Fibroblast of mammary gland (primary cell): ENCODE results near the gene EXOSC1.
A peak's percentile ranks its signal among the peaks of the same experiment; 100 is the strongest.
"Not testable (repeated sequence)": the region's sequence is repeated elsewhere in the genome, so short reads cannot be mapped to it uniquely, and the experiment has no call there.

ENCODE experiments used
- DNase-seq: peaks from one replicate; pipeline ENCODE4 v3.0.0-alpha.2; 2010; ENCODE audit warnings: low read depth
- H3K4me3 ChIP-seq: 2 replicates; pipeline ENCODE4 v1.5.1; 2011; ENCODE audit warnings: low read depth, mild to moderate bottlenecking, low read length, moderate library complexity; ENCODE audit not compliant: control insufficient read depth
- TF ChIP-seq, protein P1 (sequence below): conservative IDR thresholded peaks from 2 replicates; pipeline ENCODE4 v1.5.1; 2011; ENCODE audit warnings: low read depth, low read length, inconsistent platforms; ENCODE audit not compliant: control insufficient read depth, insufficient read depth

The EXOSC1 gene

DNA sequence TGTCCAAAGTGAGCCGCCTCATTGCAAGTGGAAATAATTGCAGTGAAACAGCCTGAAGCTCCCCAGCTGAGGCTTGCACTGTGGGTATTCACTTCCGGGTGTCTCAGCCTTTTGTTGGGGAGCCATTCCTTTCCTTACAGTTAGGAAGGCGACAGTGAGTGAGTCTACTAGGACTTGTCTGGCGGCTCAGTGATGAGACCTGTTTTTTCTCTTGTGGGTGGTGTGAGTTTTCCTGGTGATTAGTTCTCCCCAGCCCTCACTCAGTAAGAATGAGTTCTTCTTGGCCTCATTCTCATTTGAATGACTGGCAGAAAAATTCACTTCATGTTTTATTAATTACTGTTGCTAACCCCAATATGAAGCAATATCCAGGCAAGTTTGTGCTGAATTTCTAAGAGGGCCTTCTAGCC, 17.2 kb downstream of the EXOSC1 start:
- peak; percentile 52 for DNase-seq
- TF ChIP-seq, protein P1, sequence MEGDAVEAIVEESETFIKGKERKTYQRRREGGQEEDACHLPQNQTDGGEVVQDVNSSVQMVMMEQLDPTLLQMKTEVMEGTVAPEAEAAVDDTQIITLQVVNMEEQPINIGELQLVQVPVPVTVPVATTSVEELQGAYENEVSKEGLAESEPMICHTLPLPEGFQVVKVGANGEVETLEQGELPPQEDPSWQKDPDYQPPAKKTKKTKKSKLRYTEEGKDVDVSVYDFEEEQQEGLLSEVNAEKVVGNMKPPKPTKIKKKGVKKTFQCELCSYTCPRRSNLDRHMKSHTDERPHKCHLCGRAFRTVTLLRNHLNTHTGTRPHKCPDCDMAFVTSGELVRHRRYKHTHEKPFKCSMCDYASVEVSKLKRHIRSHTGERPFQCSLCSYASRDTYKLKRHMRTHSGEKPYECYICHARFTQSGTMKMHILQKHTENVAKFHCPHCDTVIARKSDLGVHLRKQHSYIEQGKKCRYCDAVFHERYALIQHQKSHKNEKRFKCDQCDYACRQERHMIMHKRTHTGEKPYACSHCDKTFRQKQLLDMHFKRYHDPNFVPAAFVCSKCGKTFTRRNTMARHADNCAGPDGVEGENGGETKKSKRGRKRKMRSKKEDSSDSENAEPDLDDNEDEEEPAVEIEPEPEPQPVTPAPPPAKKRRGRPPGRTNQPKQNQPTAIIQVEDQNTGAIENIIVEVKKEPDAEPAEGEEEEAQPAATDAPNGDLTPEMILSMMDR, result no peak
- peak overlapping the region; percentile 73 for H3K4me3 ChIP-seq

DNA sequence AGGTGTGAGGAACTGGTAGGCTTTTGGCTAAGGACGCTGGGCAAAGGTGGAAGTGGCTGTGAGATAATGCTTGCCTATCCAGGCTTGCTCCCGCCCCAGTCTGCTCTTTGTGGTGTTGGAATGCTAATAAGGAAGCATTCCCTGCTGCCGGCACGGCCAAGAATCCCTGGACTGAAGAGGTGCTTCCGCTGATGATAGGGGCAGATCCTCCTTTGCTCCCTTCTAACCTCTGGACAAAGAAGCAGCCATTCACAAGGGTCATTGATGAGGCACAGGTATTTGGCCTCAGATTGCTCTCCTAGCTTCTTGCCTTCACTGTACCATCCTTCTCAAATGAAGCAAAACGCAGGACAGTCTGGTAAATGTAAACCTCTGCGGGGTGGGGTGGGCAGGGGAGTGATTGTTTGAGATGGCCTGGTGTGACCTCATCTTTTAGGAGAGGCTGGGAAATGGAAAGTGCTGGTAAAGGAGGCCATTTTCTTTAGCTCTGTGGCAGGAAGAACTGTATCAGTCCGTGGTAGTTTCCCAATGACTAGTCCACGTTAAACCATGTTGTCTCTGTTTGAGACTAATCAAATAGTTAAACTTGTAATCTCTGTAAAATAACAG, 18.1 kb downstream of the EXOSC1 start:
- peak overlapping the region; percentile 73 for H3K4me3 ChIP-seq
- TF ChIP-seq, protein P1, result no peak
- peak; percentile 46 for DNase-seq

DNA sequence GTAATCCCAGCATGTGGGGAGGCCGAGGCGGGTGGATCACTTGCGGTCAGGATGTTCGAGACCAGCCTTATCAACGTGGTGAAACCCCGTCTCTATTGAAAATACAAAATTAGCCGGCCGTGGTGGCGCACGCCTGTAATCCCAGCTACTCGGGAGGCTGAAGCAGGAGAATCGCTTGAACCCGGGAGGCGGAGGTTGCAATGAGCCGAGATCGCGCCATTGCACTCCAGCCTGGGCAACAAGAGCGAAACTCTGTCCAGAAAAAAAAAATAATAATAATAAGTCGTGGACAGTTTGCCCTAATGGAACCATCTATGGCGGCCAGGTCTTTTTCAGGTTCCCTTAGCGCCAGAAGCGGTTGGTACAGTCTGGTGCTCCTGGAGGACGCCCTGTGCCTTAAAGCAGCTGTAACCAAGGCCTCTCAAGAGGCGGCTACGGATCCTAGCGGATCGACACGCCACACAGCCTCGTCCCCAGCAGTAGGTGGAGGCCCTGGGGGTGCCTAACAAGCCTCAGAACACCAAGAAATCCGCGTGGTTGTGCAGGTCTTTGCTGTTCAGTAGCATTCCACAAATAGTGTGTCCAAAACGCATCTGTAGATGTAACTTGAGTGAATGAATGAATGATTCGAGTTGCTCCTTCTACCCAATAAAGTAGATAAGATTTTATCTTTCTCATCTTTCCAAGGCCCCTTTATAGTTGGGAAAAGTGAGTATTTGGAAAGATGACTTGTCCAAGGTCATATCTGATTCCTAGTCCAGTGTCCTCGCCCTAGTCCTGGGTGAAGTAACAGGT, 18.8 kb downstream of the EXOSC1 start:
- TF ChIP-seq, protein P1, result no peak
- DNase-seq, result no peak
- peak overlapping the region; percentile 73 for H3K4me3 ChIP-seq

DNA sequence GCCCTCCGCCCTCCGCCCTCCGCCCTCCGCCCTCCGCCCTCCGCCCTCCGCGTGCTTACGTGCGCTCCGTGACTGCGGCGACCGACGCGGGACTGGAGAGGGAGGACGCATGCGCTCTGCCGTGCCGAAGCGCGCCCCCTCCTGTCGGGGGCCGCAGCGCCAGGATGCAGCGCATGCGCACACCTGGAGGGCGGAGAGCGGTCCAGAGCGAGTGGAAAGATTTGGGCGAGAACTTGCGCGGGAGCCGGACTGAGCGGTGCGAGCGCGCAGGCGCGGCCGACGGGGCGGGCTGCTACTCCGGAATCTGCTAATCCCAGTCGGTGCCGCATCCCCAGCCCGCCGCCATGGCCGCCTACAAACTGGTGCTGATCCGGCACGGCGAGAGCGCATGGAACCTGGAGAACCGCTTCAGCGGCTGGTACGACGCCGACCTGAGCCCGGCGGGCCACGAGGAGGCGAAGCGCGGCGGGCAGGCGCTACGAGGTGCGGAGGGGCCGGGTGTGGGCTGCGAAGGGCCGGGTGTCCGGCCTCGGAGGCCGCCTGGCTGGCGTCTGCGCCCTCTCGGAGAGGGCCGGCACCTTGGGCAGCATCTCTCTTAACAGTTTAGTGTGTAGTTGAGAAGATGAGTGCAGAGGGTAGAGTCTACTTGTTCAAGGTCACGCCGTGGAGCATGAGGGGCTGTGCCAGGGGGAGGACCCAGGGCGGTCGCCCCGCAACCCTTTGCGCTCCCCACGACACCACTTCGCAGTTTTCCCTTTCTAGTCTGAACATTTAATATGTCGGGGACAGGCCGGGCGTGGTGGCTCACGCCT, 19.6 kb downstream of the EXOSC1 start, which contains the start of gene PGAM1:
Gene PGAM1, plus strand, starts transcription at position 228 of the 812 bp plus-strand sequence. Its CDS starts 117 bp downstream, at position 345.
- H3K4me3 ChIP-seq, result peak within 1 kb of the TSS; percentile 73
- DNase-seq, result peak; percentile 95
- TF ChIP-seq, protein P1, result peak; percentile 45

DNA sequence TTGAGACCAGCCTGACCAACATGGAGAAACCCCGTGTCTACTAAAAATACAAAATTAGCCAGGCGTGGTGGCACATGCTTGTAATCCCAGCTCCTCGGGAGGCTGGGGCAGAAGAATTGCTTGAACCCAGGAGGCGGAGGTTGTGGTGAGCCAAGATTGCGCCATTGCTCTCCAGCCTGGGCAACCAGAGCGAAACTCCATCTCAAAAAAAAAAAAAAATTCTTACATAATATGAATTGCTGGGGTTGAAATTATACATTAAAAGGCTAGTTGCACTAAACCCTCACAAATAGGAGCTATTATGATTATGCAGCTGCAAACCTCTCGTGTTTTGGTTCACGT, 22.1 kb downstream of the EXOSC1 start:
- not testable (repeated sequence) for DNase-seq, H3K4me3 ChIP-seq

DNA sequence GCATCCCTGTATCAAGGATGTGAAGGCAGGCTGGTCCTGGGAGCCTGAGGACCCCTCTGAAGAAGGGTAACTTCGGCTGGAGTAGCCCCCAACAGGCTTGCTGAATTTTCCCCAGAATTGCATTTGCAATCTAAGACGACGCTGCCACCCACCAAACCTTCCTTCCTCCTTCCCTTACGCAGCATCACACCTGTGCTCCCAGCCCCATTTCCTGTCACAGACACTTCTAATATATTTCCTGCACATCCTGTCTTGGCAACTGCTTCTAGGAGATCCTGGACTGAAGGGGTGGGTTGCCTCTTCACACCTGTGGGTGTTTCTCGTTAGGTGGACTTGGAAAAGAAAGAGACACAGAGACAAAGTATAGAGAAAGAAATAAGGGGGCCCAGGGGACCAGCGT, 29.2 kb downstream of the EXOSC1 start:
- no peak for DNase-seq
- no peak overlapping the region for H3K4me3 ChIP-seq
- TF ChIP-seq, protein P1, result no peak

DNA sequence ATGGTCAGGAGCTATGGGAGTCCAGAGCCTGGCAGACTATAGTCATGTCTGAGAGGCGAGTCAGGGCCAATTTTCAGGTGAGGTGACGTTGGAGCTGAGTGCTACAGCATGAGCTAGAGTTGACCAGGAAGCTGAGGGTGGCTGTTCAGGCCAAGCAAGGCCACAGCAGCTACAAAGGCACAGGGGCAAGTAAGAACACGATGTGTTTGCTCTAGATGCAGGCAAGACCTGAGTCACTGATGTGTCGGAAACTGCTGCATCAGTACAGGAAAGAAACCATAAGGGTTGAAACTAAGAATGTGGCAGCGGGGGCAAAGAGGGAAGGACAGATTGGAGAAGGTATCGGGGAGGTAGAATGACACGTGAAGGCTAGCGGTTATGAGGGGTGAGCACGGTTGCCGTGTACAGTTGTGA, 32.9 kb downstream of the EXOSC1 start:
- TF ChIP-seq, protein P1, result no peak
- no peak overlapping the region for H3K4me3 ChIP-seq
- no peak for DNase-seq
